ENCODE data around the gene MUC2.

DNA sequence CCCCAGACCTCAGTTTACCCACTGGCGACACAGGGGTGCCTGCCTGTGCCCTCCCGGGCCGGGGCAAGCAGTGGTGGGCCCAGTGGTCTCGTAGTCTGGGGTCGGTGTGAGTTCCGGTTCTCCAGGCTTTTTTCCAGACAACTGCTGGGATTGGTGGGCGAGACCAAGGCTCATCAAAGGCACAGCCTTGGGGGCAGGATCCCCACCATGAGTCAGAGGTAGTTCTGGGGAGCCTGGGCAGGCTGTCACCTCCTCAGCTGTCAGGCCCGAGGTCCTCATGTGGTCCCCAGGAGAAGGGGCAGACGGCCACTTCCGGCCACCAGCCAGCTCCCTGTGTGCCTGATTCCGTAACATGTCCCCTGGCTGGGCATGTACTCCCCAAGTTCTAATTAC, 827 bp upstream of the MUC2 start:
- TF ChIP-seq, protein P1, sequence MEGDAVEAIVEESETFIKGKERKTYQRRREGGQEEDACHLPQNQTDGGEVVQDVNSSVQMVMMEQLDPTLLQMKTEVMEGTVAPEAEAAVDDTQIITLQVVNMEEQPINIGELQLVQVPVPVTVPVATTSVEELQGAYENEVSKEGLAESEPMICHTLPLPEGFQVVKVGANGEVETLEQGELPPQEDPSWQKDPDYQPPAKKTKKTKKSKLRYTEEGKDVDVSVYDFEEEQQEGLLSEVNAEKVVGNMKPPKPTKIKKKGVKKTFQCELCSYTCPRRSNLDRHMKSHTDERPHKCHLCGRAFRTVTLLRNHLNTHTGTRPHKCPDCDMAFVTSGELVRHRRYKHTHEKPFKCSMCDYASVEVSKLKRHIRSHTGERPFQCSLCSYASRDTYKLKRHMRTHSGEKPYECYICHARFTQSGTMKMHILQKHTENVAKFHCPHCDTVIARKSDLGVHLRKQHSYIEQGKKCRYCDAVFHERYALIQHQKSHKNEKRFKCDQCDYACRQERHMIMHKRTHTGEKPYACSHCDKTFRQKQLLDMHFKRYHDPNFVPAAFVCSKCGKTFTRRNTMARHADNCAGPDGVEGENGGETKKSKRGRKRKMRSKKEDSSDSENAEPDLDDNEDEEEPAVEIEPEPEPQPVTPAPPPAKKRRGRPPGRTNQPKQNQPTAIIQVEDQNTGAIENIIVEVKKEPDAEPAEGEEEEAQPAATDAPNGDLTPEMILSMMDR (IDR thresholded peaks at IDR 0.05; ENCODE audit: insufficient read depth, low read length), result no peak
- TF ChIP-seq GABPA (IDR thresholded peaks at IDR 0.05; ENCODE audit: low read depth) (no peak), POLR2AphosphoS5 (IDR thresholded peaks at IDR 0.05; ENCODE audit: low read depth) (no peak)
- TF ChIP-seq, protein P2, sequence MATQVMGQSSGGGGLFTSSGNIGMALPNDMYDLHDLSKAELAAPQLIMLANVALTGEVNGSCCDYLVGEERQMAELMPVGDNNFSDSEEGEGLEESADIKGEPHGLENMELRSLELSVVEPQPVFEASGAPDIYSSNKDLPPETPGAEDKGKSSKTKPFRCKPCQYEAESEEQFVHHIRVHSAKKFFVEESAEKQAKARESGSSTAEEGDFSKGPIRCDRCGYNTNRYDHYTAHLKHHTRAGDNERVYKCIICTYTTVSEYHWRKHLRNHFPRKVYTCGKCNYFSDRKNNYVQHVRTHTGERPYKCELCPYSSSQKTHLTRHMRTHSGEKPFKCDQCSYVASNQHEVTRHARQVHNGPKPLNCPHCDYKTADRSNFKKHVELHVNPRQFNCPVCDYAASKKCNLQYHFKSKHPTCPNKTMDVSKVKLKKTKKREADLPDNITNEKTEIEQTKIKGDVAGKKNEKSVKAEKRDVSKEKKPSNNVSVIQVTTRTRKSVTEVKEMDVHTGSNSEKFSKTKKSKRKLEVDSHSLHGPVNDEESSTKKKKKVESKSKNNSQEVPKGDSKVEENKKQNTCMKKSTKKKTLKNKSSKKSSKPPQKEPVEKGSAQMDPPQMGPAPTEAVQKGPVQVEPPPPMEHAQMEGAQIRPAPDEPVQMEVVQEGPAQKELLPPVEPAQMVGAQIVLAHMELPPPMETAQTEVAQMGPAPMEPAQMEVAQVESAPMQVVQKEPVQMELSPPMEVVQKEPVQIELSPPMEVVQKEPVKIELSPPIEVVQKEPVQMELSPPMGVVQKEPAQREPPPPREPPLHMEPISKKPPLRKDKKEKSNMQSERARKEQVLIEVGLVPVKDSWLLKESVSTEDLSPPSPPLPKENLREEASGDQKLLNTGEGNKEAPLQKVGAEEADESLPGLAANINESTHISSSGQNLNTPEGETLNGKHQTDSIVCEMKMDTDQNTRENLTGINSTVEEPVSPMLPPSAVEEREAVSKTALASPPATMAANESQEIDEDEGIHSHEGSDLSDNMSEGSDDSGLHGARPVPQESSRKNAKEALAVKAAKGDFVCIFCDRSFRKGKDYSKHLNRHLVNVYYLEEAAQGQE (IDR thresholded peaks at IDR 0.05; ENCODE audit: insufficient replicate concordance, low read depth), result no peak
